ENCODE results near the gene ALDH8A1.

ALDH8A1 gene, protein sequence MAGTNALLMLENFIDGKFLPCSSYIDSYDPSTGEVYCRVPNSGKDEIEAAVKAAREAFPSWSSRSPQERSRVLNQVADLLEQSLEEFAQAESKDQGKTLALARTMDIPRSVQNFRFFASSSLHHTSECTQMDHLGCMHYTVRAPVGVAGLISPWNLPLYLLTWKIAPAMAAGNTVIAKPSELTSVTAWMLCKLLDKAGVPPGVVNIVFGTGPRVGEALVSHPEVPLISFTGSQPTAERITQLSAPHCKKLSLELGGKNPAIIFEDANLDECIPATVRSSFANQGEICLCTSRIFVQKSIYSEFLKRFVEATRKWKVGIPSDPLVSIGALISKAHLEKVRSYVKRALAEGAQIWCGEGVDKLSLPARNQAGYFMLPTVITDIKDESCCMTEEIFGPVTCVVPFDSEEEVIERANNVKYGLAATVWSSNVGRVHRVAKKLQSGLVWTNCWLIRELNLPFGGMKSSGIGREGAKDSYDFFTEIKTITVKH

DNA sequence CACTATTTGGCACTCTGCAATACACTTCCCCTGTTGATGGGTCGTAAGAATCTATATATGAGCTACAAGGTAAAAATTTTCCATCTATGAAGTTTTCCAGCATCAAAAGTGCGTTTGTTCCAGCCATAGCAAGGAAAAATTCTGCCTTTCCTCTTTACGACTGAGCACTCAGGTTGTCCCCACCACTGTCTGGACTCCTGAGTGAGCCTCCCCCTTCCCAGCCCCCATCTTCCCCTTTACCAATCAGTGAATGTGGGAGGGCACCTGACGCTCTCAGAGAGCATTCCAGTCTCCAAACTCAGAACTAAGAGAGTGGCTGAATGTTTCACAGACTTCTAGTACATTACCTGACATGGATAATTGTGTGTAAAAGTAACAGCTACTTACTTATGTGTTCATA, at the start of gene ALDH8A1:
Gene ALDH8A1, minus strand, starts transcription at position 175 of the 400 bp plus-strand sequence. Its CDS starts 48 bp downstream, at position 127.
- DNase-seq = no peak

DNA sequence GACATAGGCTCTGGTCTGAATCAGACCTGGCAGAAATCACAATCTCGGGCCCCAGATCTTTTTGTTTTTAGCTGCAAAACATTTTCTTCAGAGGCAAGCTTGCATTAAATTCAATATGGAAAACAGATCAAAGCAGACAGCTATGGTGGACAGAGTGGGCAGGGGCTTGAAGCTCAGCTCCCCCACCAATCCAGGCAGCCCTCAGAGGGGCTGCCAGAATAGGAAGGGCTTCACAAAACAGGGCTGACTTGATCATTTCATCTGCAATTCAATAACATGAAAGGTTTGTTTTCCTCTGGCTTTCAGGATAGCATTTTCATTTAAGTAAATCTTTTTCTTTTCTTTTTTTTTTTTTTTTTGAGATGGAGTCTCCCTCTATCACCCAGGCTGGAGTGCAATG, 49.2 kb upstream of the ALDH8A1 start:
- DNase-seq = no peak

DNA sequence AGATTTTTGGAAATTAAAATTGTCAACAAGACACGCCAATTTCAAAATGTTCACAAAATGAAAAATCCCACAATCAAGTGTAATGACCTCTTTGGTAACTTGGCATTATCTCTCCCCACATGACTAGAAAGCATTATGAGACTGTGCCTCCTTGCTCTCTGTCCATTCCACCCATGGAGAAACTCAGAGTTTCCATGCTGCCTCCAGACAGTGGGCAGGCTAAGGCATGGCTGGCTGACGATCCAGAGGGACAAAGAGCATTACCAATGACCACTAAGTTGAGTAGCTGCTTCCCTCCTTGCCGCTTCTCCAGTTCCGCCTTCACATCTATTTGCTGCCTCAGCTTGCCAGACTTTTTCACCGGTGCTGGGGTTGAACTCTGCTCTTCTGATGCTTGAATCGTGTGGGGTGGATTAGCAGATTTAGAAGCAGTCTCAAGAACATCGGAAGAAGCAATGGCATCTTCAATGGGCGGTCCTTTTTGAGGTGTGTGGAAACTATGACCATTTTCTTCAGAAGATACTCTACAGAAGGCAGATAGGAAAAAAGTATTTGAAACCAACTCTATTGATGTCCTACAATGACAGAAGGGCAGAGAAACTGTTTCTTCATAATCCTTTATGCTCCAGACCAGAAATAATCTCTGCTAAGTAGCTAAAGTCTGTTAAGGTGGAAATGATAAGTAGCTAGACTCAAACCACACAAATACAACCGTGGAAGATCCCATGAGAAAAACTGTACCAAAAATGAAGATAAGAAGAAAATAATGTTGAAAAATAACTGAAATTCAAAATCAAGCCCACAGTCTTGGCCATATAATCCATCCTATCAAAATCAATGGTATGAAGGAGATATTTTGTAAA, 47.5 kb upstream of the ALDH8A1 start:
- no peak for DNase-seq

DNA sequence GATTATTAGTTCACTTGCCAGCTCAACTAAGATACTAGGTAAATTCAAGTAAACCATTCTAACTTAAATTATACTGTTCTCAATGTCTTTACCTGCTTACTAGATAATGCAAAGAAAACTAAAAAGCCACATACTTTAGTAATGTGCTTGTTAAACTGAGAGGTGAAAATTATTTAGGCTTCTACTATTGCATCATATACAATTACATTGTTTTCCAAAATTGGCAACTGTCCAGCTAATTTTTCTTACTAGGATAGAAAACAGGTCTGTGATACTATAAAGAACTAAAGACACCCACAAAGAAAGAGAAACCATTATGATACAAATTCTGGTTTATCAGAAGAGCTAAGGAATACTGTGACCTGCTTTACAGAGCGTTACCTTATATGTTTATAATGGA, 45.6 kb upstream of the ALDH8A1 start:
- DNase-seq = no peak

DNA sequence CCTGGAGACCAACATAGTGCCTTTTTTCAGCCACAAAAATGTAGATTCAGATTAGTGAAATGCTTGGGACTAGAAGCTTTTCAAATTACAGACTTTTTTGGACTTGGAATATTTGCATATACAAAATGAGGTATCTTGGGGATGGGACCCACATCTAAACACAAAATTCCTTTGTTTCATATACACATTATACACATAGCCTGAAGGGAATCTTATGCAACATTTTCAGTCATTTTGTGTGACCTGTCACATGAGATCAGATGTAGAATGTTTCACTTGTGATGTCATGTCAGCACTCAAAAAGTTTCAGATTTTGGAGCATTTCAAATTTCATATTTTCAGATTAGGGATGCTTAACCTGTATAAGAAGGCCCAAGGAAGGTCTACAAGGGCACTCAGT, 44.5 kb upstream of the ALDH8A1 start:
- DNase-seq = no peak

DNA sequence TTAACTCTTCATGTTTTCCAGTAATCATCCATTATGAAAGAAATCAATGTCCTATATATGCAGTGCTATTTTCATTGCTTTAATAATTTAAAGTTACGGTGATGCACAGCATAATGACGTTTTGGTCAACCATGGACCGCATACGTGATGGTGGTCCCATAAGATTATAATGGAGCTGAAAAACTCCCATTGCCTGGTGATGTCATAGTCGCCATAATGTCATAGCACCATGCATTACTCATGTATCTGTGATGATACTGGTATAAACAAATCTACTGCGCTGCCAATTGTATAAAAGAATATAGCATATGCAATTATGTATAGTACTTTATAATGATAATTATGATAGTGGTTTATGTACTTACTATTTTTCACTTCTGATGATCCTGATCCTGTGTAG, 42.3 kb upstream of the ALDH8A1 start:
- no peak for DNase-seq

DNA sequence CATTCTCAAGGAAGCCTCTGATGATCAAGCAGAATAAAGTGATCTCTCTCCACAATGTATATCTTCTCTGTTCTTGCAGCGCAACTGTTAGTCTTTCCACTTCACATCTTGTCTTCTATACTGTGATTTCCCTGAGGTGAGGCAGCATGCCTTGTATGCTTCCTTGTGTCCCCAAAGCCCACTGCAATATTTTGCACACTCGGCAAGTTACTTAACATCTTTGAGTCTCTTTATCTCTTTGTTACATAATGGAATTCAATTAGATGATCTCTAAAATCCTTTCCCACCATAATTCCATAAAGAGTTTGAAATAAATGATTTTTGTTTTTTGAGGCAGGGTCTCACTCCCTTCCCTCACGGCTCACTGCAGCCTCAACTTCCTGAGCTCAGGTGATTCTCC, 40.4 kb upstream of the ALDH8A1 start:
- DNase-seq = no peak

DNA sequence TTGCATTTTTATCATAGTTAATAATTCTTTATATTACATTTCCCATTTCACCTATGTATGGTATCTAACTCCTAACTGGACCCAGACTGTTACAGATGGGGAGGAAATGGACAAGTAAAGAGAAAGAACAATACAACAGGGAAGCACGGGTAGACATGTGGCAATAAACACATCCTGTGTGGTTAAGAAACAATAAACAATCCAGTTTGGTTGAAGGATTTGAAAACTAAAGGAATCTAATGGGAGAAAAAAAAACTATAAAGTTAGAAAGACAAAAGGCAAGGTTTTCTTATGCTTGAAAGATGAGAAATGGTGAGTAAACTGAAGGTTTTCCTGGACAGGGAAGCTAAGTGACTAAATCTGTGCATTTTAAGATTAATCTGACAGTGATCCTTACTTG, 34.9 kb upstream of the ALDH8A1 start:
- DNase-seq = no peak

DNA sequence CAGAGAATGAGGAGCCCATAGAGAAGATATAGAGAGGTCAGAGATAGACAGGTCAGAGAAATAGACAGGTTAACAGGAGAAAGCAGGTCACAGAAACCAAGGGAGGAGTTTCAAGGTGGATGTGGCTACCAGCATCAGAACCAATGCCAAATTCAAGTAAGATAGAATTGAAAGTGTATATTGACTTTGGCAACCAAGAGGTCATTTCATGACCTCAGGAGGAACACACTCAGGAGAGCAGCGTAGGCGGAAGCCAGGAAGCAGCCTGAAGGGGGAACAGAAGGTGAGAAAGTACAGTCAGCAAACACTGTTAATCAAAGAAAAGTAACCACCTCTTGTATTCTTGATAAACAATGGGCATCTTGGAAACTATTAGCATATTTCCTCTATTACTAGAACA, 33.9 kb upstream of the ALDH8A1 start:
- DNase-seq = no peak

DNA sequence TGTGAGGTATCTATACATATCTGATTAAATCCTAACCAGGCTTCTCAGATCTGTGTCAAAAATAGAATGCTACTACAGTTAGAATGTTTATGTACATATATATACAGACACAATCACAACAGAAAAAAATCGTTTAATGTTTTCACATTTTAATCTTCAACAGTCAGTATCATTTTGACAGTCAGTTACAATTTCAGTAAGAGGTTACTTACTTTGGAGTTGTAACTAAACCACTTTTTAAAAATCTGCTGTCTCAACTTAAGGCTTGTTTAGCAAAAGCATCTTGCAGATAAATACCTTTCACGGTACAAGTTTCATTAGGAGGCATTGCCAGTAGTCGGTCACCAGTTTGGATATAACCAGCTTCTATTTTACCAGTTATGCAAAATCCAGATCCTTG, 32.3 kb upstream of the ALDH8A1 start:
- DNase-seq = no peak

DNA sequence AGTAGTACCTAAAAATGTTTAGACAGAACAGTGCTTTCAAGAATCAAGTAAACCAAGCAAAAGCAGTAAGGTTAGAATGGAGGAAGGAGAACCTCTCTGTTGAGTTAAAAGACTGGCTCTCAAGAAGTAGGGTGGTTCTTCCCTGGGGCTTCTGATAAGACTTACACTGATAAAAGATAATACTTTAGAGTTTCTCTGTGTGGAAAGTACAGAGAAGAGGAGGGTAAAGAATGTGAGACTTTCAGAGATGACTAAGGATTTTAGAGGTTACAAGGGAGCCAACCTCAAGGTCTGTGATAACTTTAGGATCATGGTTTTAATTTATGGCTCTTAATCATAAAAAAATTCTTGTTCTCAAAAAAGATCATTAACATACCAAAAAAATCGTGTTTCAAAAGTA, 30.9 kb upstream of the ALDH8A1 start:
- no peak for DNase-seq

DNA sequence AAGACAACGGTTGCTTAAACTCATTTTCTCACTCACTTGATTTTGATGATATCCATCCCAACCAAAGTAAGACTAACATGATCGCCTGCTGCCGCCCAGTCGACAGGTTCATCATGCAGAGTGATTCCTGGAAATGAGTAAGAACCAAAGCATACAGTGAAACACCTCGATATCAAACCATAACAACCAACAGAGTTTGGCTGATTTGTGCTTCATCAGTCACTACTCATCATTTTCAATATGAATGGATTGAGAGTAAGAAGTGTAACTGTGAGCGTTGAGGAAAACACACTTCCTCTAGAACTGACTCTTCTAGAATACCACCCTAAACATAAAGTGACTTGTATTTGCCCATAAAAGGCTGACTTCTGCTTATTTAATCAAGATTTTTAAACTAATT, 29.2 kb upstream of the ALDH8A1 start:
- DNase-seq = no peak

DNA sequence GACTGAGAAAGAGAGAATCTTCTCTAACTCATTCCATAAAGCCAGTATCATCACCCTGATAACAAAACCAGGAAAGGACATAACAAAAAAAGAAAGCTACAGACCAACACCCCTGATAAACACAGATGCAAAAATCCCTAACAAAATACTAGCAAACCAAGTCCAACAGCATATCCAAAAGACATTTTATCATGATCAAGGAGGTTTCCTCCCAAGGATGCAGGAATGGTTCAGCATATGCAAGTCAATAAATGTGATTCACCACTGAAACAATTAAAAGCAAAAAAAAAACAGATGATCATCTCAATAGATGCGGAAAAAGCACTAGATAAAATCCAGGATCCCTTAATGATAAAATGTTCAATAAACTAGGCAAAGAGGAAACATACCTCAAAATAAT, 24.5 kb upstream of the ALDH8A1 start:
- DNase-seq = no peak

DNA sequence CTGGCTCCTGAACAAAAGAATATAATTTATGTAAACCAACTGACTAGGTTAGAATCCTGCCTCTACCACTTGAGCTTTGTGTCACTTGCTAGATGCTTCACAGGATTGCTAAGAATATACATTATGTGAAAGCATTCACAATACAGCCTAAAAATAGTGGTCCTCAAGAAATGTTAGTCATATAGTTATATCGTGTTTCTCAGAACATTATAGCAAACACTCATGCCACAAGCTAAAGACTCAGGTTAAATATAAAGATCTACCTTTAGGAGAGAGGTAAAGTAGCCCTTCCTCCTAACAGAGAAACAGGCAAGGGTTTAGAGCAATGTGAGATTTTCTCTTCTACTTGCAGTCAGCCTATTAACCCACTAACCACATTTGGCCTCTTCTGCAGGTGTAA, 17.8 kb upstream of the ALDH8A1 start:
- DNase-seq = no peak

DNA sequence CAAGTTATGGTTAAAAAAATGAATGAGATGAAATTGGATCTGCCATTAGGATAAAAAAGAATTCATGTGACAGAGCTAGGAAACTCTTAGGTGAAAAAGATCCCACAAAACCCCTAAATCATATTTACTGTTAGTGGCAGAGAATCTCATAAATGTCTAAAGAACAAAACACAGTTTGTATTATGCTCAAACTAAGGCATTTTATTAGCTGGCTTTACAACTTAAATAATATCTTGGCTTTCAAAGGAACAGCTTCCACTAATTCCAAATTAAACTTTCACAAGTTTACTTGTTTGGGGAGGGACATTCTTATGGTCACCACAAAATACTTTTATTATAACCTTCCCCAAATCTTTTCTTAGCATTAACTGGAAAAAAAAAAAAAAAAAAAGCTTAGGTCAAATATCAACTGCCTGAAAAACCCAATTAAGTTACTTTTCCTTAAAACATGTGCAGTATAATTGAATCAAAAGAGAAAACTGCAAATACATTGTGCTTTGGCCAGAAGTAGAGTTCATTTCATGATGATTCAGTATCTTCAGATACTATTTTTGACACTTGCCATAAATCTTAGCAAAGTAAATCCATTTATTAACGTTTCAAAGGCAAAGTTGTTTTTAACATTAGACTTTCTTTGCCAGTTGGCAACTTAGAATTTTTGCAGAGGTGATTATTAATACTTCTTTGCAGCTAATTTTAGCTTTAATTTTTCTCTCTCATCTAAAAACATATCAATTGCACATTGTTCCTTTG, 14.7 kb upstream of the ALDH8A1 start:
- no peak for DNase-seq

DNA sequence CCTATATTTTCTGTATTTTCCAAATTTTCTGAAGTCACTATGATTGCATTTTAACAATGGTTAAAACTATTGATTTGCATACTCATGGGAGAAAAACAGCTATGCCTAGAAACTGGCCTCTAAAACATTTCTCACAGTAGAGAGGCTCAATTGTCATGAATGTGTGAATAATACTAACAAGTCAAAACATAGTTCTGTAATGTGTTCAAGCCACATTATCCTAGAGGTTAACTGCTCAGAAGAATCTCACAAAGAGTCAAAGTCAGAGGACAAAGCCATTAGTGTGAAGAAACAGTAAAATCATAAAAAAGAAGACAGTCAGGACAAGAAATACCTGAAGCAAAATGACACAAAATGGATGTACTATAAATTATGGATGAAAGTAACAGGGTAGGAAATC, 12.5 kb upstream of the ALDH8A1 start:
- no peak for DNase-seq

DNA sequence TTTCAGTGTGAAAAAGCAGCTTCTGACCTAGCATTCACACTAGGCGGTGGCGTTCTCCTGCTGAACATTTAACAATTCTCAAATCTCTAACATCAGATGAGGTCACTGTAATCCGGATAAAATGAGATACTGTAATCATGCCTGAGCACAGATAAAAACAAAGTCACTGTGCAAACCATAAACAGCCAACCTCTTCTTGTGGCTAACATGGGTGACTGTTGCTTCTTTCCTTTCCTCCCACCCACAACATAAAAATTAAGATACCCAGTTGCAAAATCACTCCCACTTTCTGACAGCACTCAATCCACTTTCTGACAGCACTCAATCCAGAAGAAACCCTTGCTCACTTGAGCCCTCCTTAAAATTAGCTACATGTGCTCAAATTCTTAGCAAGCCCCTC, 11.5 kb upstream of the ALDH8A1 start:
- no peak for DNase-seq

DNA sequence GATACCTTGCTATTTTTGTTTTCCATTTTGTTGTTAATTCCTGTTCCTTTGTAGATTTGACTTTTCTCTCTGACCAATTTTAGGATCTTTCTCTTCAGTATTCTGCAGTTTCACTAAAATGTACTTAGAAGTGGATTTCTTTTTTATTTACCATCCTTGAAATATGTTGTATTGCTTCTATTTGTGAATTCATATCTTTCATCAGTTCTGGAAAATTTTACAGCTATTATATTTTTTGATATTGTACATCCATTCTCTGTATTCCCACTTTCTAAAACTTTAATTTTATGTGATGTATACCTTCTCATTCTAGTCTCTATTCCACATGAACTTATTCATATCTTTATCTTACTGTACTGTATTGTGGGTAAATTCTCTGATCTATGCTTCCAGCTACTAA, 9.7 kb upstream of the ALDH8A1 start:
- DNase-seq = no peak

DNA sequence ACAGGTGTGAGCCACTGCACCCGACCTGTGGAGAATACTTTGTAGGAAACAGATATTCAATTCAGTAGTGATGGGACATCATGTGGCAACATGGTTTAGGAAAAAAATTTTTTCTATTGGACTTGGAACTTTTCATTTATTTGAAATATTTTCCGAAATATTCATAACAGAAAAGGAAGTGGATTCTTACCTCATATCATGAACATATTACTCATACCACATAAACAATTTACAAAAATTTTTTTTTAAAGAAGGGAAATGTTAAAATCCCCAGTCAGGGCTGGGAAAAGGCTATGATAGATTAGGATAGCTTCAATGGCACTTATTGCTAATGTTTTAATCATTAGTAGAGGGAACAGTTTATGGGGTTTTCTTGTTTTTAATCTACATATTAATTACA, 6.8 kb upstream of the ALDH8A1 start:
- DNase-seq = no peak

DNA sequence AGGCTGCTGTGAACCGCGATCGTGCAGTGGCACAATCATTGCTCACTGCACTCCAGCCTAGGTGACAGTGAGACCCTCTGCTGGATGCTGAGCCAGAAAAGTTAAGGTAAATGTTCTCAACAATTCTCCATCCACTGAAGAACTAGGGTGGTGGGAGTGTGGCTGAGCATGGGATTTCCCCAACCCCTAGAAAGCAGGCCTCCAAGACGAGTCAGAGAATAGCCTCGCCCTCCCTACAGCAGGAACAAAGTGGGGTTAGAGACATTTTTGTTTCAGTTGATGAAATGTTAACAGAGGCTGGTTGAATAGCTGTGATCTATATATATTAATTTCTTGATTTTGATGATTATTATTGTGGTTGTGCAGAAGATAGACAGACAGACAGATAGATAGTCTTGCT, 6.1 kb upstream of the ALDH8A1 start:
- no peak for DNase-seq

DNA sequence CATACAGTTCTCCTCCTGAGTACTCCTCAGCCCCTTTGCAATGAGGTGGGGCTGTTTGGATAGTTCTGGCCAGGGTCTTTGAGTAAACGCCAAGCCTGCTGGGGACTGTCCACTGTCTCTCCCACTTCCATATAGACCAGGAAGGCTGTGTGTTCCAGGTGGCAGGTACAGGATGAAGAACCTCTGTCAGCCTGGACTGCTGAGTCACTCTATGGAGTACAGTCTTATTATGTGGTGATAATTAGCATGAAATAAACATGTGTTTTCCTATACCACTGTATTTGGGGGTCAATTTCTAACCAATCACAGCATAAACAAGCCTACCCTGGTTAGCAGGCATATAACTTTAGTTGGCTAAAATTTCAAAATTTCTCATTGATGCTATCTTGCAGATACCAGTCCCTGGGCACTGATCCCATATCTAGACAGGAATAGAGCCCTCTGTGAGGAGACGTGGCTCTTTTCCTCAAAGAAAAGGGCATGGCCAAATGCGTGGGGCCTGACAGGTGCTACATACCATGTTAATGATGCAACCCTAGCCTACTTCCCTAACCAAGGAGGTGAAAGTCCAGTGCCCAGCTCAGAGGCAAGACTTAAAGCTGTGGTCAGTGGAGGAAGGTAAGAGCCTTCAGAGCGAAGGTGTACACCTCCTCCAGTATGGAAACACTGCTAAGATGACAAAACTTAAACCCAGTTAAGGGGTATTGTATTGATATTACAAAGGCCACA, 4.5 kb upstream of the ALDH8A1 start:
- DNase-seq = no peak

DNA sequence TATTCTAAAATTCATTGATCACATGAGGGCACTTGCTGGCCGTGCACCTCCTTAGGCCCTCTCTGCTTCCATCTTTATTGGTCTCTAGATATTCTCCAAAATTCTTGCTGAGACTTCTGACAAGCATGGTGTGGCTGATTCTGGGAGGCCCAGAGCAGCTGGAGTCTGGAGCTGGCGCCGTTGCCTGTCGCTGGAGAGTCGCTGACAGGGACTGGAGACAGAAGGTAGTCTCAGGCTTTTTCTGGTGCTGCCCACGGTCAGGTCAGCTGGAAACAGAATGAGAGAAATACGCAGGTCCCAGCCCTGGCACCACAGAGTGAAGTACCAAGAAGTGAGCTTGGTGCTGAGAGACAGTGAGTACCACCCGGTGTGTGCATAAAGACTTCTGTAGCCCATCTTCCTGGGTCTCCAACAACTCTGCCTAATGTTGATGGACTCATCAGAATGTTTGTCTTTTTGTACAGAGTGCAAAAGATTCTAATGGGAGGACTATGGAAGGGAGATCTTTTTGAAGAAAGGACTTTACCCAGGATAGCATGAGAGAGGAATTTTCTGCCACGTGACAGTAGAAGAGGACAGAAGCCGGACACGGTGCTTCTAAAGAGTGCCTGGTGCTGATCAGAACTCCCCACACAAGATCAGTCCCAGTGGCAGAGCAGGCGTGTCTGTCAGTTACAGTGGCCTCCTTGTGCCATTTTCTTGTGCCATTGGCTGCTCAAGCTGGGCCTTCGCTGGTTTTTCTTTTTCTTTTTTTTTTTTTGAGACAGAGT, 1.8 kb upstream of the ALDH8A1 start:
- DNase-seq = no peak
